HepG2 (cell line): ENCODE data around the gene DAZAP1. TPM values are rescaled to one million over a fixed set of nuclear protein-coding genes. Genes with fewer than 3 reads are reported as not detected.
A peak's percentile ranks its signal among the peaks of the same experiment; 100 is the strongest.

Experiments used
- ASH2L ChIP-seq: fragments of 300-600, 200-600 bp; sonication (generic); IDR thresholded peaks from 2 replicates; pipeline ENCODE4 v1.7.0; 2017; ENCODE audit warnings: low read depth, mild to moderate bottlenecking, moderate library complexity, mixed read lengths, low read length; ENCODE audit not compliant: insufficient read length
- ATF5 ChIP-seq: sonication (generic); formaldehyde crosslinking; IDR thresholded peaks from 2 replicates; pipeline ENCODE4 v1.4.0; 2020; ENCODE audit warnings: mild to moderate bottlenecking, low read depth, missing genetic modification reagents
- BRF2 ChIP-seq: sonication (generic); formaldehyde crosslinking; IDR thresholded peaks from 2 replicates; pipeline ENCODE4 v1.8.1; 2022; ENCODE audit warnings: mild to moderate bottlenecking, missing genetic modification reagents
- GRHL1 ChIP-seq: sonication (generic); formaldehyde crosslinking; conservative IDR thresholded peaks from 2 replicates; pipeline ENCODE4 v1.8.0; 2022; ENCODE audit warnings: missing genetic modification reagents
- HBP1 ChIP-seq: IDR thresholded peaks from 2 replicates; pipeline ENCODE4 v1.6.1; 2016; ENCODE audit warnings: low read depth, control low read depth
- JARID2 ChIP-seq: sonication (generic); formaldehyde crosslinking; IDR thresholded peaks from 2 replicates; pipeline ENCODE4 v1.8.1; 2023; ENCODE audit warnings: missing genetic modification reagents, inconsistent platforms; ENCODE audit not compliant: insufficient replicate concordance
- MAX ChIP-seq: IDR thresholded peaks from 2 replicates; pipeline ENCODE4 v1.6.1; 2012; ENCODE audit warnings: inconsistent platforms
- MYPOP ChIP-seq: sonication (generic); formaldehyde crosslinking; IDR thresholded peaks from 2 replicates; pipeline ENCODE4 v1.8.1; 2023; ENCODE audit warnings: mild to moderate bottlenecking, moderate library complexity, missing genetic modification reagents
- POLR2AphosphoS5 ChIP-seq: IDR thresholded peaks from 2 replicates; pipeline ENCODE4 v1.6.1; 2012; ENCODE audit warnings: low read depth, low read length
- SIX1 ChIP-seq: sonication (generic); formaldehyde crosslinking; IDR thresholded peaks from 2 replicates; pipeline ENCODE4 v1.4.0; 2020; ENCODE audit warnings: missing genetic modification reagents, borderline replicate concordance
- YY1 ChIP-seq: IDR thresholded peaks from 2 replicates; pipeline ENCODE4 v1.6.1; 2011; ENCODE audit warnings: low read length, low read depth, moderate library complexity, mild to moderate bottlenecking; ENCODE audit not compliant: insufficient read depth, insufficient replicate concordance
- ZC3H4 ChIP-seq: sonication (generic); formaldehyde crosslinking; IDR thresholded peaks from 2 replicates; pipeline ENCODE4 v1.4.0; 2020; ENCODE audit warnings: missing genetic modification reagents, borderline replicate concordance
- ZEB1 ChIP-seq: IDR thresholded peaks from 2 replicates; pipeline ENCODE4 v1.6.1; 2012; ENCODE audit warnings: mild to moderate bottlenecking, low read depth, inconsistent platforms; ENCODE audit not compliant: insufficient replicate concordance
- ZKSCAN1 ChIP-seq: fragments of 150-350 bp; IDR thresholded peaks from 2 replicates; pipeline ENCODE4 v1.6.1; 2014; ENCODE audit warnings: low read length
- ZNF224 ChIP-seq: sonication (generic); formaldehyde crosslinking; IDR thresholded peaks from 2 replicates; pipeline ENCODE4 v1.5.0; 2020; ENCODE audit warnings: mild to moderate bottlenecking, missing genetic modification reagents
- ZNF235 ChIP-seq: sonication (generic); formaldehyde crosslinking; IDR thresholded peaks from 2 replicates; pipeline ENCODE4 v1.8.1; 2023; ENCODE audit warnings: mild to moderate bottlenecking, missing genetic modification reagents, borderline replicate concordance
- ZNF644 ChIP-seq: IDR thresholded peaks from 2 replicates; pipeline ENCODE4 v1.6.1; 2016; ENCODE audit warnings: low read depth
- ZNF674 ChIP-seq: sonication (generic); formaldehyde crosslinking; IDR thresholded peaks from 2 replicates; pipeline ENCODE4 v1.5.0; 2020; ENCODE audit warnings: low read depth, mild to moderate bottlenecking, missing genetic modification reagents
- ZNF687 ChIP-seq: sonication (generic); formaldehyde crosslinking; IDR thresholded peaks from 2 replicates; pipeline ENCODE4 v1.5.1; 2020; ENCODE audit warnings: mild to moderate bottlenecking, missing genetic modification reagents, moderate library complexity
- ZNF839 ChIP-seq: sonication (generic); formaldehyde crosslinking; IDR thresholded peaks from 2 replicates; pipeline ENCODE4 v1.4.0; 2020; ENCODE audit warnings: missing genetic modification reagents, mild to moderate bottlenecking, borderline replicate concordance
- polyA plus RNA-seq, 8 experiments: library from polyadenylated mRNA; depleted of rRNA in 3 of 8; stranded (reverse) in 7 of 8; unstranded in 1 of 8; fragments of >200 nt; fragmentation: Illumina TruSeq in 4 of 8; extraction: Trizol in 4 of 8; gene quantifications; 2 replicates each; pipeline versions ENCODE4 v1.2.1 to v1.2.3, GENCODE V29; 2011 to 2016; ENCODE audit warnings: low read depth in 4 of 8, missing spikeins in 1 of 8, mixed read lengths in 1 of 8; ENCODE audit not compliant: insufficient read depth in 1 of 8
- total RNA-seq, 5 experiments: library from RNA; depleted of rRNA; stranded (reverse); fragments of >200 nt; fragmentation: Illumina TruSeq; extraction: Trizol; gene quantifications; 2 replicates each; pipeline ENCODE4 v1.2.3, GENCODE V29; 2016; ENCODE audit warnings: low read depth in 1 of 5

DAZAP1 gene
- total and polyA plus RNA-seq, 2 of the 13 experiments (the other 11 are each of a cell fraction or from before 2014, with no cell fraction given): 63.3 to 79.2 TPM

- TF ChIP-seq MYPOP (no peak), ZEB1 (no peak), GRHL1 (CRISPR knock-in tag) (no peak), ZNF687 (peak; percentile 57), ZKSCAN1 (no peak), YY1 (peak; percentile 58), ATF5 (no peak), ZNF224 (CRISPR knock-in tag) (no peak), ZC3H4 (CRISPR knock-in tag) (no peak), HBP1 (CRISPR knock-in tag) (no peak), JARID2 (no peak), ZNF644 (CRISPR knock-in tag) (no peak), ZNF235 (CRISPR knock-in tag) (no peak), POLR2AphosphoS5 (no peak), BRF2 (CRISPR knock-in tag) (no peak), ZNF674 (no peak), MAX (peak; percentile 48), SIX1 (CRISPR knock-in tag) (no peak), ZNF839 (no peak), ASH2L (no peak)
Measured at GRCh38 chr19:1461862-1462261, 54.5 kb downstream of the DAZAP1 start (continued).
